Tibial nerve (tissue), 4 donors: ENCODE measurements around the gene LBHD1.

Source experiments
- CTCF ChIP-seq, 5 experiments: fragments of 200-600 bp in 3 of 5; fragments of 450-650 bp in 2 of 5; sonication (generic) in 3 of 5; IDR thresholded peaks; one replicate each; pipeline ENCODE4 v1.5.1; 2016 to 2019; ENCODE audit warnings: antibody characterized with exemption in 5 of 5, mild to moderate bottlenecking in 3 of 5, moderate library complexity in 2 of 5
- EP300 ChIP-seq, 2 donors: sonication (generic); formaldehyde crosslinking; IDR thresholded peaks; one replicate each; pipeline ENCODE4 v1.6.1; 2017; ENCODE audit warnings: antibody characterized with exemption in 2 of 2, mild to moderate bottlenecking in 1 of 2
- POLR2A ChIP-seq, 2 donors: fragments of 450-650 bp; IDR thresholded peaks; one replicate each; pipeline ENCODE4 v1.6.1; 2017; ENCODE audit warnings: antibody characterized with exemption in 2 of 2, mild to moderate bottlenecking in 2 of 2, moderate library complexity in 2 of 2

GRCh38 chr11:62715150-62716130, 43.4 kb upstream of the LBHD1 start:
- TF ChIP-seq CTCF (IDR thresholded peaks at IDR 0.05) (no peak), POLR2A (IDR thresholded peaks at IDR 0.05) (no peak), EP300 (IDR thresholded peaks at IDR 0.05) (no peak)
